Gastrocnemius medialis (tissue), 4 donors: Measurements from ENCODE around the gene ENAH. TPM values are rescaled to one million over a fixed set of nuclear protein-coding genes. Genes with fewer than 3 reads are reported as not detected.
A peak's percentile ranks its signal among the peaks of the same experiment; 100 is the strongest.

Experiments used
- ATAC-seq, 2 donors: fragments of 150-250 bp; one replicate each; pipeline ENCODE4 v1.9.1; 2016
- DNase-seq, 2 donors: peaks; one replicate each; pipeline ENCODE4 v3.0.0-alpha.2; 2019
- H3K27ac ChIP-seq, 4 donors: fragments of 200-600 bp; sonication (generic); 1 replicate in 1 of 4; 2 replicates in 3 of 4; pipeline ENCODE4 v1.5.1; 2016 to 2018; ENCODE audit warnings: mild to moderate bottlenecking in 2 of 4, moderate library complexity in 1 of 4
- H3K27me3 ChIP-seq, 3 donors: fragments of 200-600 bp; sonication (generic) in 2 of 3; 1 replicate in 1 of 3; 2 replicates in 2 of 3; pipeline versions ENCODE4 v1.5.1 to v1.6.0; 2016 to 2019; ENCODE audit warnings: mild to moderate bottlenecking in 1 of 3, moderate library complexity in 1 of 3
- H3K36me3 ChIP-seq, 2 donors: fragments of 200-600 bp; sonication (generic) in 1 of 2; one replicate each; pipeline ENCODE4 v1.5.1; 2017 to 2018
- H3K4me1 ChIP-seq, 2 donors: fragments of 200-600 bp; sonication (generic) in 1 of 2; one replicate each; pipeline ENCODE4 v1.5.1; 2016 to 2017; ENCODE audit warnings: mild to moderate bottlenecking in 2 of 2
- H3K4me3 ChIP-seq, 4 donors: fragments of 200-600 bp; sonication (generic) in 3 of 4; 1 replicate in 1 of 4; 2 replicates in 3 of 4; pipeline ENCODE4 v1.5.1; 2016 to 2019; ENCODE audit warnings: mild to moderate bottlenecking in 2 of 4
- H3K9me3 ChIP-seq, 3 donors: fragments of 200-600 bp; sonication (generic) in 2 of 3; 1 replicate in 1 of 3; 2 replicates in 2 of 3; pipeline ENCODE4 v1.5.1; 2016 to 2019
- CTCF ChIP-seq, 5 experiments: fragments of 450-650 bp in 3 of 5; fragments of 200-600 bp in 2 of 5; sonication (generic) in 2 of 5; IDR thresholded peaks in 4 of 5; conservative IDR thresholded peaks in 1 of 5; 1 replicate in 4 of 5; 2 replicates in 1 of 5; pipeline ENCODE4 v1.5.1; 2016 to 2019; ENCODE audit warnings: antibody characterized with exemption in 5 of 5, mild to moderate bottlenecking in 3 of 5, moderate library complexity in 3 of 5
- POLR2A ChIP-seq, 2 donors: fragments of 450-650 bp; IDR thresholded peaks; one replicate each; pipeline ENCODE4 v1.6.1; 2017; ENCODE audit warnings: antibody characterized with exemption in 2 of 2, mild to moderate bottlenecking in 2 of 2, moderate library complexity in 2 of 2
- in situ Hi-C, 4 donors: fragments of 200-750 bp; cut with MboI; loops; one replicate each; pipeline versions ENCODE4 v1.15.0 to v1.8.0; 2017; ENCODE audit warnings: low sequenced_read_pairs in 4 of 4
- intact Hi-C: fragments of 100-400 bp; cut with DNase I; formaldehyde crosslinking; loops from one replicate; pipeline ENCODE4 v1.15.1; 2023; ENCODE audit warnings: low total_unique reads
- total RNA-seq, 4 donors: library from RNA; depleted of rRNA; stranded (reverse); fragments of >200 nt; gene quantifications; one replicate each; pipeline versions ENCODE4 v1.1.0 to v1.2.3, GENCODE V29; 2016

Gene ENAH
- total RNA-seq, 4 donors from 2014 or later = 56.1 to 112 (median 62.2) TPM

DNA sequence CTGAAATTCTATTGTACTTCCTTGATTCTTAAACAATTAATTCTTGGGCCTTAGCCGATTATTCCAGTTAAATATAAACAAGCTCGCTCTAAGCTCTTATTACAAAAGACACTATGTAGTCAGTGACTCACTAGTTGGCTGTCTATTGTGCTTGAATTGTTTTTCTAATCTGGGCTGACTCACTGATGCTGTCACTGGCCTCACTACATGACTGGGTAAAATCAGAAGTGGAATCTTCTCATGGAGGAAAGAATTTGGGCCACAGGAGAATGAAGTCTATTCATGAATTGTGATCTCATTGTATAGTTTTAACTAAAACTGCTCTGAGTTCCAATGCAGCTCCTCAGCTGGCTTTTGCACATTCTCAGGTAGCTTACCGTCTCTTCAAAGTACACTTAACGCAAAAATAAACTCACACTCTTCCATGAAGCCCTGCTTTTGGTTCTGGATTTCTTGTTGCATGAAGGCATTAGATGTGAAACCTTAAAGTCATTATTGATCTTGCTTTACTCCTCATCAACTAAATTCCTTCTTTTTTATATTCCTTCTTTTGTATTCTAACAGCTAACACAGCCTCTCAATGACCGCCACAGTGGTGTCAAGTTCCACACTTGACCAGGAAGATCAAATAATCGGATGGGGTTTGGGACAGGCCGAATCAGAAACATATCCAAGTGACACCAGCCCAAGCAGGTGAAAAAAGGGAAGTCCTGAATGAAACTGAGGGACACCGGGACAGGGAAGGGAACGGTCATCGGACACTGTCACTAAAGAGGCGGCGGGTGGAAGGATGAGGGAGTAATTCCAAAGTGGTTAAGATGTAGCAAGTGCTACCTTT lies 144.2 kb downstream of the ENAH start:
- intact Hi-C loops (loop anchor here (5.0 kb wide), 1 partner anchor 144 kb away; the partner anchor contains the start of gene ENAH), in situ Hi-C loops (loop anchor here in 1 of 4 donors (10.0 kb wide), 1 partner anchor 146 kb away; the partner anchor contains the start of gene ENAH)
- Histone ChIP-seq H3K4me1 (peaks cover 12 to 27% of the 10 kb centered on the region in 2 donors), H3K4me3 (peak overlapping the region in 1 of 4 donors; percentile 6), H3K36me3 (peaks cover 0 to 39% of the 10 kb centered on the region in 2 donors), H3K27ac (peak overlapping the region; percentile 75 to 89 (median 84)), H3K27me3 (no peaks in the 10 kb centered on the region), H3K9me3 (no peaks in the 10 kb centered on the region)
- TF ChIP-seq POLR2A (IDR thresholded peaks at IDR 0.05) (no peak), CTCF (IDR thresholded peaks at IDR 0.05 in 4 of 5, conservative IDR thresholded peaks at IDR 0.05 in 1 of 5) (no peak)
- ATAC-seq (peak; percentile 99 to 100), DNase-seq (peak; percentile 43 to 65)

- DNase-seq = no peak
- Histone ChIP-seq H3K4me3 (no peak overlapping the region), H3K9me3 (no peaks in the 10 kb centered on the region), H3K27ac (peak overlapping the region; percentile 1 to 89 (median 84)), H3K4me1 (peaks cover 12 to 27% of the 10 kb centered on the region in 2 donors), H3K36me3 (peaks cover 0 to 25% of the 10 kb centered on the region in 2 donors), H3K27me3 (no peaks in the 10 kb centered on the region)
- in situ Hi-C loops = loop anchor here in 1 of 4 donors (10.0 kb wide), 1 partner anchor 148 kb away; the partner anchor contains the start of gene ENAH
- TF ChIP-seq CTCF (IDR thresholded peaks at IDR 0.05 in 4 of 5, conservative IDR thresholded peaks at IDR 0.05 in 1 of 5) = no peak
- no peak for TF ChIP-seq POLR2A (IDR thresholded peaks at IDR 0.05)
- ATAC-seq = no peak
- intact Hi-C loops = loop anchor here (5.0 kb wide), 1 partner anchor 146 kb away; the partner anchor contains the start of gene ENAH
Observed at GRCh38 chr1:225506727-225507126, 146.2 kb downstream of the ENAH start.

DNA sequence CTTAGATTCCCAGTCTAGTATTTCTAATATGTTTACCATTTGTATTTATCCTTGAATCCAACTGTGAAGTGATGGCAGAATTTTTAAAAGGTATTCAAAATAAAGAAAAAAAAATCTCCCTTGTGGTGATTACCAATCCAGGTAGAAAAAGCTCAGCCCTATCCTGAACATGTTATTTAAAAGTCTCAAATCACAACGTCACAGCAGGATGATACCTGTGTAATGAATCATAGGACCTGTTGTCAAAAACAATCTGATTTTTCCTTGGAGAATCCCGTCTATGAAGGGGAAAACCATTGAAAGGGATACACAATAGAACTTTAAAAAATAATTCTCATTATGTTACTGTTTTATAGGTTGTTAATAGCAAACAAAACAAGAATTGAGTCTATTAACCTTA lies 148.1 kb downstream of the ENAH start:
- ATAC-seq (no peak), DNase-seq (no peak)
- Histone ChIP-seq H3K9me3 (no peaks in the 10 kb centered on the region), H3K4me3 (no peak overlapping the region), H3K36me3 (peaks cover 0 to 26% of the 10 kb centered on the region in 2 donors), H3K27ac (no peak overlapping the region), H3K4me1 (peaks cover 8 to 26% of the 10 kb centered on the region in 2 donors), H3K27me3 (no peaks in the 10 kb centered on the region)
- intact Hi-C loops = loop anchor here (5.0 kb wide), 1 partner anchor 148 kb away; the partner anchor contains the start of gene ENAH
- in situ Hi-C loops = loop anchor here in 1 of 4 donors (10.0 kb wide), 1 partner anchor 150 kb away; the partner anchor contains the start of gene ENAH
- no peak for TF ChIP-seq CTCF (IDR thresholded peaks at IDR 0.05 in 4 of 5, conservative IDR thresholded peaks at IDR 0.05 in 1 of 5)
- no peak for TF ChIP-seq POLR2A (IDR thresholded peaks at IDR 0.05)

- H3K27ac ChIP-seq = no peak overlapping the region
- no peak overlapping the region for H3K4me3 ChIP-seq
- ATAC-seq (no peak), DNase-seq (no peak)
- intact Hi-C loops (no loop called here), in situ Hi-C loops (loop anchor here in 1 of 4 donors (10.0 kb wide), 1 partner anchor 154 kb away; the partner anchor contains the start of gene ENAH)
- H3K9me3 ChIP-seq = no peaks in the 10 kb centered on the region
- H3K36me3 ChIP-seq = peaks cover 0 to 43% of the 10 kb centered on the region in 2 donors
- TF ChIP-seq CTCF (IDR thresholded peaks at IDR 0.05 in 4 of 5, conservative IDR thresholded peaks at IDR 0.05 in 1 of 5) (no peak), POLR2A (IDR thresholded peaks at IDR 0.05) (no peak)
- no peaks in the 10 kb centered on the region for H3K4me1 ChIP-seq
- H3K27me3 ChIP-seq = no peaks in the 10 kb centered on the region
Observed at GRCh38 chr1:225500624-225501192, 152.2 kb downstream of the ENAH start.
